HG03135 (cell line): ENCODE results near the gene APEH.

Experiments used
- ATAC-seq: cut with Tn5 transposase; IDR thresholded peaks from one replicate; pipeline ENCODE4 v1.9.1; 2021; ENCODE audit warnings: mild to moderate bottlenecking, moderate library complexity; ENCODE audit not compliant: unreplicated experiment

The APEH gene

GRCh38 chr3:49723628-49724551 is 49.7 kb downstream of the APEH start, which contains the start of gene GMPPB:
Gene GMPPB (minus strand): TSS chr3:49723951. CDS start chr3:49723726, 225 bp downstream.
- ATAC-seq, result peak; percentile 72

- ATAC-seq, result no peak
Measured at GRCh38 chr3:49724586-49724985, 50.4 kb downstream of the APEH start.

- no peak for ATAC-seq
Measured at GRCh38 chr3:49725906-49726681, 51.9 kb downstream of the APEH start.

- no peak for ATAC-seq
Measured at GRCh38 chr3:49727154-49727923, 53.2 kb downstream of the APEH start.

- ATAC-seq, result no peak
Measured at GRCh38 chr3:49727924-49728361, 53.8 kb downstream of the APEH start.

- no peak for ATAC-seq
Measured at GRCh38 chr3:49729966-49730609, 55.9 kb downstream of the APEH start.

GRCh38 chr3:49732597-49732996 is 58.4 kb downstream of the APEH start:
- no peak for ATAC-seq

- ATAC-seq, result no peak
Measured at GRCh38 chr3:49733551-49733950, 59.4 kb downstream of the APEH start.
